Esophagus muscularis mucosa (tissue), 4 donors: ENCODE data around the gene MSI2. TPM values are rescaled to one million over a fixed set of nuclear protein-coding genes. Genes with fewer than 3 reads are reported as not detected.

Experiments used
- DNase-seq: peaks from one replicate; pipeline ENCODE4 v3.0.0-alpha.2; 2017; ENCODE audit errors: extremely low spot score
- H3K27ac ChIP-seq, 4 donors: fragments of 200-600 bp; sonication (generic); replicated peaks in 1 of 4; 1 replicate in 3 of 4; 2 replicates in 1 of 4; pipeline ENCODE4 v1.5.1; 2016 to 2019; ENCODE audit warnings: mild to moderate bottlenecking in 1 of 4
- H3K27me3 ChIP-seq, 4 donors: fragments of 200-600 bp; sonication (generic); one replicate each; pipeline versions ENCODE4 v1.5.1 to v1.6.0; 2016 to 2019
- H3K36me3 ChIP-seq, 4 donors: fragments of 200-600 bp; sonication (generic); one replicate each; pipeline ENCODE4 v1.5.1; 2016 to 2019
- H3K4me1 ChIP-seq, 4 donors: fragments of 200-600 bp; sonication (generic); one replicate each; pipeline ENCODE4 v1.5.1; 2016 to 2019
- H3K4me3 ChIP-seq, 4 donors: fragments of 200-600 bp; sonication (generic); 1 replicate in 2 of 4; 2 replicates in 2 of 4; pipeline ENCODE4 v1.5.1; 2016 to 2019; ENCODE audit warnings: mild to moderate bottlenecking in 4 of 4, moderate library complexity in 1 of 4
- H3K9me3 ChIP-seq, 4 donors: fragments of 200-600 bp; sonication (generic); 1 replicate in 3 of 4; 2 replicates in 1 of 4; pipeline ENCODE4 v1.5.1; 2016 to 2019
- CTCF ChIP-seq, 3 experiments: fragments of 200-600 bp in 2 of 3; fragments of 450-650 bp in 1 of 3; sonication (generic) in 2 of 3; IDR thresholded peaks; one replicate each; pipeline ENCODE4 v1.5.1; 2017 to 2019; ENCODE audit warnings: antibody characterized with exemption in 3 of 3, mild to moderate bottlenecking in 2 of 3, moderate library complexity in 1 of 3
- EP300 ChIP-seq: sonication (generic); formaldehyde crosslinking; IDR thresholded peaks from one replicate; pipeline ENCODE4 v1.6.1; 2017; ENCODE audit warnings: antibody characterized with exemption
- POLR2A ChIP-seq: fragments of 450-650 bp; IDR thresholded peaks from one replicate; pipeline ENCODE4 v1.6.1; 2017; ENCODE audit warnings: antibody characterized with exemption, moderate library complexity, mild to moderate bottlenecking, low read depth
- POLR2AphosphoS5 ChIP-seq, 2 donors: sonication (generic); formaldehyde crosslinking; IDR thresholded peaks; one replicate each; pipeline ENCODE4 v1.6.1; 2017; ENCODE audit warnings: antibody characterized with exemption in 2 of 2
- WGBS: methylation state at CpG from one replicate; pipeline ENCODE4 v1.1.5; 2018; 5-methylcytosine and 5-hydroxymethylcytosine counted together
- intact Hi-C: fragments of 100-400 bp; cut with DNase I; formaldehyde crosslinking; loops from one replicate; pipeline ENCODE4 v1.15.1; 2023
- total RNA-seq, 4 donors: library from RNA; depleted of rRNA; stranded (reverse); fragments of >200 nt; gene quantifications; one replicate each; pipeline versions ENCODE4 v1.1.0 to v1.2.1, GENCODE V29; 2016

Gene MSI2
- total RNA-seq, 4 donors from 2014 or later = 28.8 to 39.0 (median 29.6) TPM

GRCh38 chr17:57488856-57489255 lies 232.5 kb downstream of the MSI2 start:
- H3K9me3 ChIP-seq = no peaks in the 10 kb centered on the region
- no peak overlapping the region for H3K4me3 ChIP-seq
- H3K27me3 ChIP-seq = no peaks in the 10 kb centered on the region
- H3K4me1 ChIP-seq = peaks cover 39 to 63% (median 46%) of the 10 kb centered on the region in 4 donors
- H3K27ac ChIP-seq = no peak overlapping the region
- H3K36me3 ChIP-seq = no peaks in the 10 kb centered on the region
- TF ChIP-seq EP300 (no peak), CTCF (IDR thresholded peaks at IDR 0.05) (no peak), POLR2A (no peak), POLR2AphosphoS5 (IDR thresholded peaks at IDR 0.05) (no peak)
- 99% methylated on average over 8 of the region's 9 CpGs for WGBS
- intact Hi-C loops = no loop called here
- DNase-seq = no peak

- 100% methylated on average over 4 of the region's 4 CpGs for WGBS
- Histone ChIP-seq H3K4me1 (peaks cover 39 to 59% (median 42%) of the 10 kb centered on the region in 4 donors), H3K27me3 (no peaks in the 10 kb centered on the region), H3K9me3 (no peaks in the 10 kb centered on the region), H3K27ac (no peak overlapping the region), H3K36me3 (no peaks in the 10 kb centered on the region), H3K4me3 (no peak overlapping the region)
- intact Hi-C loops = no loop called here
- TF ChIP-seq CTCF (IDR thresholded peaks at IDR 0.05) = no peak
- TF ChIP-seq POLR2AphosphoS5 (IDR thresholded peaks at IDR 0.05) = no peak
- TF ChIP-seq POLR2A = no peak
- no peak for TF ChIP-seq EP300
- no peak for DNase-seq
Observed at GRCh38 chr17:57489321-57489720, 233.0 kb downstream of the MSI2 start.

- H3K27me3 ChIP-seq = no peaks in the 10 kb centered on the region
- no peaks in the 10 kb centered on the region for H3K9me3 ChIP-seq
- intact Hi-C loops = no loop called here
- H3K36me3 ChIP-seq = no peaks in the 10 kb centered on the region
- no peak overlapping the region for H3K4me3 ChIP-seq
- peaks cover 36 to 53% (median 39%) of the 10 kb centered on the region in 4 donors for H3K4me1 ChIP-seq
- no peak for DNase-seq
- no peak overlapping the region for H3K27ac ChIP-seq
- 71% methylated on average over 4 of the region's 4 CpGs for WGBS
- no peak for TF ChIP-seq POLR2AphosphoS5 (IDR thresholded peaks at IDR 0.05)
- no peak for TF ChIP-seq POLR2A
- TF ChIP-seq CTCF (IDR thresholded peaks at IDR 0.05) = no peak
- no peak for TF ChIP-seq EP300
Observed at GRCh38 chr17:57490111-57490845, 234.0 kb downstream of the MSI2 start.

- 85% methylated on average over 12 of the region's 12 CpGs for WGBS
- DNase-seq = no peak
- TF ChIP-seq POLR2A = no peak
- TF ChIP-seq EP300 = no peak
- no peak for TF ChIP-seq POLR2AphosphoS5 (IDR thresholded peaks at IDR 0.05)
- no peak for TF ChIP-seq CTCF (IDR thresholded peaks at IDR 0.05)
Observed at GRCh38 chr17:57490890-57491289, 234.6 kb downstream of the MSI2 start.

More at GRCh38 chr17:57490890-57491289, 234.6 kb downstream of the MSI2 start:
- Histone ChIP-seq H3K27me3 (no peaks in the 10 kb centered on the region), H3K4me3 (no peak overlapping the region), H3K27ac (no peak overlapping the region), H3K36me3 (no peaks in the 10 kb centered on the region), H3K9me3 (no peaks in the 10 kb centered on the region), H3K4me1 (peaks cover 32 to 47% (median 34%) of the 10 kb centered on the region in 4 donors)
- intact Hi-C loops = no loop called here
